ENCODE data around the gene BOD1L1.

DNA sequence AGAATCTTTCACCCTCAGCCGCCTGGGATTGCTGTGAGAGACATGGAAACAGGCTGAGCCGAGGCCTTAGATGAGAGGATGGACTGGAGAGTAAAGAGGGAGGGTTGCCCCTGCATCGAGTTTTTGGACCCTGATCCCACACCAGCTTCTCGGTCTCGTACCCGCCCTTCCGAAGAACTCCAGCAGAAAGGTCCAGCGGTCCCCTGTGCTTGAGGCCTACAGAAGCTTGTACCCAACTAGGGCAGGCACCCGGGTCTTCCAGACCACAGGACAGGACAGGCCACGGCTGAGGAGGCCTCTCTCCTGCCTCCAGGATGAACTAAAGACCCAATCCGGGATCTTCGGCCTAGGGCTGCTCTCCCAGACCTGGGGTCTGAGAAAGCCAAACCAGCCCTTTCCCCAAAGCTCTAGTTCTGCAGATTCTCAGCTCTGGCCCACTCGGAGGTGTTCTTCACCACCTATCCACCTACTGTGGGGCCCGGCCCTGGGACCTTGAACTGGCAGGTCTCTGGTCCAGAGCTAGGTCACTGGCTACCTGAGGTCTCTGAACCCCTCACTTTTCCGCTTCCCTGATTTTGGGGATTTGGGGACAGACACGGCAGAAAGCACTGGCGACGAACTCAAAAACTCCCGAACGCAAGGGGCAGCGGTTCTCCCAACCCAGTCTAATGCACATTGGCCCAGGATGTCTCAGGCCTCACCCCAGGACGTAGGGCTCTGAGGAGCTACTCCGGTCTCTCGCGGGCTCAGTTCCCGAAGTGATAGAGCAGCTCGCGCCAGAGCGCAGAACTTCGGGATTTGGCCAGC lies 84.3 kb downstream of the BOD1L1 start:
- TF ChIP-seq, protein P1, sequence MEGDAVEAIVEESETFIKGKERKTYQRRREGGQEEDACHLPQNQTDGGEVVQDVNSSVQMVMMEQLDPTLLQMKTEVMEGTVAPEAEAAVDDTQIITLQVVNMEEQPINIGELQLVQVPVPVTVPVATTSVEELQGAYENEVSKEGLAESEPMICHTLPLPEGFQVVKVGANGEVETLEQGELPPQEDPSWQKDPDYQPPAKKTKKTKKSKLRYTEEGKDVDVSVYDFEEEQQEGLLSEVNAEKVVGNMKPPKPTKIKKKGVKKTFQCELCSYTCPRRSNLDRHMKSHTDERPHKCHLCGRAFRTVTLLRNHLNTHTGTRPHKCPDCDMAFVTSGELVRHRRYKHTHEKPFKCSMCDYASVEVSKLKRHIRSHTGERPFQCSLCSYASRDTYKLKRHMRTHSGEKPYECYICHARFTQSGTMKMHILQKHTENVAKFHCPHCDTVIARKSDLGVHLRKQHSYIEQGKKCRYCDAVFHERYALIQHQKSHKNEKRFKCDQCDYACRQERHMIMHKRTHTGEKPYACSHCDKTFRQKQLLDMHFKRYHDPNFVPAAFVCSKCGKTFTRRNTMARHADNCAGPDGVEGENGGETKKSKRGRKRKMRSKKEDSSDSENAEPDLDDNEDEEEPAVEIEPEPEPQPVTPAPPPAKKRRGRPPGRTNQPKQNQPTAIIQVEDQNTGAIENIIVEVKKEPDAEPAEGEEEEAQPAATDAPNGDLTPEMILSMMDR (IDR thresholded peaks at IDR 0.05; ENCODE audit: low read length): no peak
- no peak for TF ChIP-seq EZH2phosphoT487 (IDR thresholded peaks at IDR 0.05; ENCODE audit: low read length)
- no peak for TF ChIP-seq EZH2 (optimal IDR thresholded peaks at IDR 0.05; ENCODE audit: low read depth, low read length)

Data from MM.1S (cell line).